Measurements from ENCODE around the gene ESRRA. TPM values are rescaled to one million over a fixed set of nuclear protein-coding genes. Genes with fewer than 3 reads are reported as not detected.
"Not testable (repeated sequence)": the region's sequence is repeated elsewhere in the genome, so short reads cannot be mapped to it uniquely, and the experiment has no call there.

The ESRRA gene
- total RNA-seq, 2 experiments from 2014 or later, result 28.6 to 57.8 TPM

DNA sequence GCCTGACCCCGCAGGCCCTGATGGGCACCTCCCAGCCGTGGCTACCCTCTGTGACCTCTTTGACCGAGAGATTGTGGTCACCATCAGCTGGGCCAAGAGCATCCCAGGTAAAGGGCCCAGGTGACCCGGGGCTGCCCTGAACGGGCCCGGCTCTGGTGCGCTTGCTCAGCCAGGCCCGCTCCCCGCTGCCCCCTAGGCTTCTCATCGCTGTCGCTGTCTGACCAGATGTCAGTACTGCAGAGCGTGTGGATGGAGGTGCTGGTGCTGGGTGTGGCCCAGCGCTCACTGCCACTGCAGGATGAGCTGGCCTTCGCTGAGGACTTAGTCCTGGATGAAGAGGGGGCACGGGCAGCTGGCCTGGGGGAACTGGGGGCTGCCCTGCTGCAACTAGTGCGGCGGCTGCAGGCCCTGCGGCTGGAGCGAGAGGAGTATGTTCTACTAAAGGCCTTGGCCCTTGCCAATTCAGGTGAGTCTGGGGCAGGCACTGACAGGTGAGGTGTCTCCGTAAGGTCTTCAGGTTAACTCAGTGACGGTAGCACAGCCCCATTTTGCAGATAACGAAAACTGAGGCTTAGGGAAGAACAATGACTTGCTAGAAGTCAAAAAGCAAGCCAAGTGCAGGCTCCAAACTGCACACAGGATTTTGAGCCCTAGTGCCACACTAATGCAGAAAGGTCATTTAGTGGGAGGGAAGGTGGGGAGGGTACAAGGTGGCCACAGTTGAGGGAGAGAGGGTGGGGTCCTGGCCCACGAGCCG, 9.7 kb downstream of the ESRRA start:
- peak overlapping the region; percentile 77; the same call in 1 of the 2 replicates for H3K4me2 ChIP-seq (ENCODE audit: low read length)
- H3K9me3 ChIP-seq (ENCODE audit: low read length), result no peaks in the 10 kb centered on the region
- ChIA-PET POLR2A (no interaction called here), CTCF (ENCODE audit: unreplicated experiment) (no interaction called here)
- no peaks in the 10 kb centered on the region for H3K9me2 ChIP-seq (ENCODE audit: insufficient read depth, low read length)
- no peak overlapping the region for H3K4me3 ChIP-seq (ENCODE audit: low read depth, low read length, poor library complexity, severe bottlenecking)
- no peaks in the 10 kb centered on the region for H4K20me1 ChIP-seq (ENCODE audit: insufficient read depth, low read length)
- intact Hi-C loops (cut with micrococcal nuclease; ENCODE audit: unreplicated experiment), result no loop called here
- BruUV-seq (replicated peaks), result no TSS peak
- H2AFZ ChIP-seq (ENCODE audit: low read length), result no peak overlapping the region
- no peak for DNase-seq (ENCODE audit: low spot score)
- peaks cover 17% of the 10 kb centered on the region; the same call in 1 of the 2 replicates for H3K79me2 ChIP-seq (ENCODE audit: insufficient read depth, low read depth, low read length)
- H3K27ac ChIP-seq (ENCODE audit: low read depth, low read length, poor library complexity, severe bottlenecking), result no peak overlapping the region
- peaks cover 29% of the 10 kb centered on the region for H3K4me1 ChIP-seq (ENCODE audit: insufficient read depth, low read length, poor library complexity, severe bottlenecking)
- peaks cover 67% of the 10 kb centered on the region for H3K36me3 ChIP-seq (ENCODE audit: insufficient read depth, low read length)
- TF ChIP-seq EZH2phosphoT487 (IDR thresholded peaks at IDR 0.05; ENCODE audit: borderline replicate concordance, low read depth, low read length) (no peak), CTCF (conservative IDR thresholded peaks at IDR 0.05; ENCODE audit: low read length) (0 out of 2 replicates have a peak, but pooled peaks have one; percentile 22)

DNA sequence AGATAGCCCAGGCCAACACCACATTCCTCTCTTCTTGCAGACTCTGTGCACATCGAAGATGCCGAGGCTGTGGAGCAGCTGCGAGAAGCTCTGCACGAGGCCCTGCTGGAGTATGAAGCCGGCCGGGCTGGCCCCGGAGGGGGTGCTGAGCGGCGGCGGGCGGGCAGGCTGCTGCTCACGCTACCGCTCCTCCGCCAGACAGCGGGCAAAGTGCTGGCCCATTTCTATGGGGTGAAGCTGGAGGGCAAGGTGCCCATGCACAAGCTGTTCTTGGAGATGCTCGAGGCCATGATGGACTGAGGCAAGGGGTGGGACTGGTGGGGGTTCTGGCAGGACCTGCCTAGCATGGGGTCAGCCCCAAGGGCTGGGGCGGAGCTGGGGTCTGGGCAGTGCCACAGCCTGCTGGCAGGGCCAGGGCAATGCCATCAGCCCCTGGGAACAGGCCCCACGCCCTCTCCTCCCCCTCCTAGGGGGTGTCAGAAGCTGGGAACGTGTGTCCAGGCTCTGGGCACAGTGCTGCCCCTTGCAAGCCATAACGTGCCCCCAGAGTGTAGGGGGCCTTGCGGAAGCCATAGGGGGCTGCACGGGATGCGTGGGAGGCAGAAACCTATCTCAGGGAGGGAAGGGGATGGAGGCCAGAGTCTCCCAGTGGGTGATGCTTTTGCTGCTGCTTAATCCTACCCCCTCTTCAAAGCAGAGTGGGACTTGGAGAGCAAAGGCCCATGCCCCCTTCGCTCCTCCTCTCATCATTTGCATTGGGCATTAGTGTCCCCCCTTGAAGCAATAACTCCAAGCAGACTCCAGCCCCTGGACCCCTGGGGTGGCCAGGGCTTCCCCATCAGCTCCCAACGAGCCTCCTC, 10.6 kb downstream of the ESRRA start:
- H3K9me3 ChIP-seq (ENCODE audit: low read length); H3K9me2 ChIP-seq (ENCODE audit: insufficient read depth, low read length); H2AFZ ChIP-seq (ENCODE audit: low read length); H4K20me1 ChIP-seq (ENCODE audit: insufficient read depth, low read length); intact Hi-C loops (cut with micrococcal nuclease; ENCODE audit: unreplicated experiment); DNase-seq (ENCODE audit: low spot score): not testable (repeated sequence)
- ChIA-PET CTCF (ENCODE audit: unreplicated experiment) (interaction anchor here (0.6 kb wide), 1 partner anchor 11 kb away, joined by 3 read pairs; no protein-coding TSS in a partner anchor), POLR2A (interaction anchor here (0.6 to 2.3 kb wide), 2 partner anchors 25 to 39 kb away, joined by 3 to 22 read pairs; partner anchors contain the start of gene CCDC88B)
- peak overlapping the region; percentile 88 for H3K27ac ChIP-seq (ENCODE audit: low read depth, low read length, poor library complexity, severe bottlenecking)
- TSS peak; percentile 45 for BruUV-seq (replicated peaks)
- peaks cover 17% of the 10 kb centered on the region; the same call in 1 of the 2 replicates for H3K79me2 ChIP-seq (ENCODE audit: insufficient read depth, low read depth, low read length)
- peak overlapping the region; percentile 77 for H3K4me2 ChIP-seq (ENCODE audit: low read length)
- peaks cover 29% of the 10 kb centered on the region for H3K4me1 ChIP-seq (ENCODE audit: insufficient read depth, low read length, poor library complexity, severe bottlenecking)
- peaks cover 72% of the 10 kb centered on the region for H3K36me3 ChIP-seq (ENCODE audit: insufficient read depth, low read length)
- peak overlapping the region; percentile 83 for H3K4me3 ChIP-seq (ENCODE audit: low read depth, low read length, poor library complexity, severe bottlenecking)

DNA sequence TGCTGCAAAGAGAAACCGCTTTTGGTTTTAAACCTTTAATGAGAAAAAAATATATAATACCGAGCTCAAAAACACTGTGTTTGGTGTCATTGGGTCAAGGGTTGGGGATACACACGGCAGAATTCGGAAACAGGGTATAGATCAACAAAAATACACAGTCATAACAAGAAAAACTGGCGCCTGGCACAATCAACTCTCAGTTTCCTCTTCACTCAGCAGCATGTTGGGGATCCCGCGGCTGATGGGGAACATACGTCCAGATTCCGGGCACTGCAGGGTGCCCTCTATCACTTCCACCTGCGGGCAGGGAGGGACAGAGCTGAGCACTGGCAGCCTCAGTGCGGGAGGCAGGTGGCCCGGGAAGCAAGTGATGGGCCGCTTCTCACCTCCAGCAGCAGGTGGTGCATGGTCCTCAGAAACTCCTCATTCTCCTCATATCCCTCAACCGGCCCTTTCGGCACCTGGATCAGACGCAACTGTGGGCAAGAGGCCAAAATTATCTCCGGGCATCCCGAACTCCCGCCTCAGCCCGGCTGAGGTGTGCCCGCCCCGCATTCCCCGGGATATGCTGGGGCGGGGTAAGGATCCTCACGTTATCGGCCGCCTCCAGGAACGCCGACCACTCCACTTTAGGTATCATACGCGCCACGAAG, 11.5 kb downstream of the ESRRA start:
- TF ChIP-seq EZH2phosphoT487 (IDR thresholded peaks at IDR 0.05; ENCODE audit: borderline replicate concordance, low read depth, low read length) (no peak), CTCF (conservative IDR thresholded peaks at IDR 0.05; ENCODE audit: low read length) (peak; percentile 60)
- peak overlapping the region; percentile 83 for H3K4me3 ChIP-seq (ENCODE audit: low read depth, low read length, poor library complexity, severe bottlenecking)
- no peaks in the 10 kb centered on the region for H3K9me2 ChIP-seq (ENCODE audit: insufficient read depth, low read length)
- DNase-seq (ENCODE audit: low spot score), result peak; percentile 59
- H3K27ac ChIP-seq (ENCODE audit: low read depth, low read length, poor library complexity, severe bottlenecking), result peak overlapping the region; percentile 88
- peaks cover 17% of the 10 kb centered on the region; the same call in 1 of the 2 replicates for H3K79me2 ChIP-seq (ENCODE audit: insufficient read depth, low read depth, low read length)
- POLR2A ChIA-PET, result interaction anchor here (0.6 to 2.3 kb wide), 17 partner anchors 9 to 250 kb away, joined by 3 to 22 read pairs (median 5); partner anchors contain the start of genes BAD, CCDC88B, ESRRA and FKBP2
- H3K4me2 ChIP-seq (ENCODE audit: low read length), result peak overlapping the region; percentile 77
- peaks cover 29% of the 10 kb centered on the region for H3K4me1 ChIP-seq (ENCODE audit: insufficient read depth, low read length, poor library complexity, severe bottlenecking)
- H3K9me3 ChIP-seq (ENCODE audit: low read length), result no peaks in the 10 kb centered on the region
- CTCF ChIA-PET (ENCODE audit: unreplicated experiment), result interaction anchor here (0.7 to 2.1 kb wide), 10 partner anchors 9 to 132 kb away, joined by 3 to 33 read pairs (median 4); partner anchors contain the start of gene FERMT3
- no peak overlapping the region for H2AFZ ChIP-seq (ENCODE audit: low read length)
- H3K36me3 ChIP-seq (ENCODE audit: insufficient read depth, low read length), result peaks cover 76% of the 10 kb centered on the region
- TSS peak; percentile 100 for BruUV-seq (replicated peaks)
- no peaks in the 10 kb centered on the region for H4K20me1 ChIP-seq (ENCODE audit: insufficient read depth, low read length)
- intact Hi-C loops (cut with micrococcal nuclease; ENCODE audit: unreplicated experiment), result loop anchor here (1.0 kb wide), 3 partner anchors 11 to 39 kb away; partner anchors contain the start of gene ESRRA

Measured in OCI-LY7 (cell line).